Measurements from ENCODE around the gene CHST15.

The CHST15 gene

GRCh38 chr10:124117511-124117785 is 24.1 kb upstream of the CHST15 start:
- H3K4me3 ChIP-seq (ENCODE audit: low read depth, low read length), result no peak overlapping the region
- DNase-seq (ENCODE audit: low read depth), result no peak
- TF ChIP-seq CTCF (IDR thresholded peaks at IDR 0.05; ENCODE audit: low read depth, low read length, missing control alignments), result no peak

GRCh38 chr10:124116771-124117510 is 23.5 kb upstream of the CHST15 start:
- TF ChIP-seq CTCF (IDR thresholded peaks at IDR 0.05; ENCODE audit: low read depth, low read length, missing control alignments), result no peak
- no peak overlapping the region for H3K4me3 ChIP-seq (ENCODE audit: low read depth, low read length)
- no peak for DNase-seq (ENCODE audit: low read depth)

GRCh38 chr10:124114696-124115095 is 21.3 kb upstream of the CHST15 start:
- no peak for TF ChIP-seq CTCF (IDR thresholded peaks at IDR 0.05; ENCODE audit: low read depth, low read length, missing control alignments)
- DNase-seq (ENCODE audit: low read depth), result no peak

DNA sequence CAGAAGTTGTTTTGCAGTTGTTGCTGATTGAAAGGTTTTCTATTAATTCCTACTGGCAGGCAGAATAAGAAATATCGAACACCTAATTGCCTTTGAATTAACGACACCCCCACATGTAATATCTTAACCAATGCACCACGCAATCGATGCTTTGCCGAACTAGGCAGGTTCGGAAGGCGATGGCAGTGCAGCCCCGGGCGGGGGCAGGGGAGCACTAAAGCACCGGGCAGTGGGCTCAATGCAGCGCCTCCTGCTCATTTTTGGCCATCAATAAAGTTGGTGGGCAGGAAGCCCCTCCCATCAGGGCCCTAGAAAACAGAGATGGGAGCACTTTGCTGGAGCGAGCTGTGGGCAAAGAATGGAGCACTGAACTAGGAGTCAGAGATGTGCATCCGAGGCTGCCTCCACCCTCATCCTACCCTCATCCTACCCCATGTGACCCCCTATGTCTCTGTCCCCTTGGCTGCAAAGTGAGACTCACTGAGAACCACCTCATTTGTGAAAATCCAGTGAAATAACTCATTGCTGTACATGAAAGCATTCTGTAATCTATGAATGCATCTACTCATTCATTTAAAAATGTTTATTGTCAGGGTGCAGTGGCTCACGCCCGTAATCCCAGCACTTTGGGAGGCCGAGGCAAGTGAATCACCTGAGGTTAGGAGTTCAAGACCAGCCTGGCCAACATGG is 19.6 kb upstream of the CHST15 start:
- TF ChIP-seq CTCF (IDR thresholded peaks at IDR 0.05; ENCODE audit: low read depth, low read length, missing control alignments), result no peak
- no peak overlapping the region for H3K4me3 ChIP-seq (ENCODE audit: low read depth, low read length)
- no peak for DNase-seq (ENCODE audit: low read depth)

More at GRCh38 chr10:124114696-124115095, 21.3 kb upstream of the CHST15 start:
- no peak overlapping the region for H3K4me3 ChIP-seq (ENCODE audit: low read depth, low read length)

- H3K4me3 ChIP-seq (ENCODE audit: low read depth, low read length), result no peak overlapping the region
- no peak for TF ChIP-seq CTCF (IDR thresholded peaks at IDR 0.05; ENCODE audit: low read depth, low read length, missing control alignments)
- DNase-seq (ENCODE audit: low read depth), result no peak
These were observed 17.5 kb upstream of the CHST15 start for GRCh38 chr10:124110882-124111281.

GRCh38 chr10:124109261-124109660 is 15.9 kb upstream of the CHST15 start:
- H3K4me3 ChIP-seq (ENCODE audit: low read depth, low read length), result no peak overlapping the region
- no peak for TF ChIP-seq CTCF (IDR thresholded peaks at IDR 0.05; ENCODE audit: low read depth, low read length, missing control alignments)
- DNase-seq (ENCODE audit: low read depth), result no peak

- no peak for TF ChIP-seq CTCF (IDR thresholded peaks at IDR 0.05; ENCODE audit: low read depth, low read length, missing control alignments)
- DNase-seq (ENCODE audit: low read depth), result no peak
- no peak overlapping the region for H3K4me3 ChIP-seq (ENCODE audit: low read depth, low read length)
These were observed 13.7 kb upstream of the CHST15 start for GRCh38 chr10:124107072-124107471.

Measured in GM12864 (cell line).